Right lung (tissue), 5 donors: ENCODE measurements around the gene SYNGAP1. TPM values are rescaled to one million over a fixed set of nuclear protein-coding genes. Genes with fewer than 3 reads are reported as not detected.

Experiments
- DNase-seq, 2 donors: peaks; one replicate each; pipeline ENCODE4 v3.0.0-alpha.2; 2013
- polyA plus RNA-seq, 5 donors: library from polyadenylated mRNA; unstranded; fragments of 120-200 nt; gene quantifications; one replicate each; pipeline versions ENCODE4 v1.2.1 to v1.2.3, GENCODE V29; 2013; ENCODE audit warnings: inconsistent platforms in 1 of 5, low replicate concordance in 1 of 5; ENCODE audit not compliant: insufficient read length in 5 of 5, insufficient read depth in 1 of 5

The SYNGAP1 gene
- polyA plus RNA-seq, 5 donors, result 35.2 to 47.4 (median 44.8) TPM

DNA sequence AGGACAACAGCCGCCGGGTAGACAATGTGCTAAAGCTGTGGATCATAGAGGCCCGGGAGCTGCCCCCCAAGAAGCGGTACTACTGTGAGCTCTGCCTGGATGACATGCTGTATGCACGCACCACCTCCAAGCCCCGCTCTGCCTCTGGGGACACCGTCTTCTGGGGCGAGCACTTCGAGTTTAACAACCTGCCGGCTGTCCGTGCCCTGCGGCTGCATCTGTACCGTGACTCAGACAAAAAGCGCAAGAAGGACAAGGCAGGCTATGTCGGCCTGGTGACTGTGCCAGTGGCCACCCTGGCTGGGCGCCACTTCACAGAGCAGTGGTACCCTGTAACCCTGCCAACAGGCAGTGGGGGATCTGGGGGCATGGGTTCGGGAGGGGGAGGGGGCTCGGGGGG is 17.8 kb downstream of the SYNGAP1 start:
- no peak for DNase-seq

DNA sequence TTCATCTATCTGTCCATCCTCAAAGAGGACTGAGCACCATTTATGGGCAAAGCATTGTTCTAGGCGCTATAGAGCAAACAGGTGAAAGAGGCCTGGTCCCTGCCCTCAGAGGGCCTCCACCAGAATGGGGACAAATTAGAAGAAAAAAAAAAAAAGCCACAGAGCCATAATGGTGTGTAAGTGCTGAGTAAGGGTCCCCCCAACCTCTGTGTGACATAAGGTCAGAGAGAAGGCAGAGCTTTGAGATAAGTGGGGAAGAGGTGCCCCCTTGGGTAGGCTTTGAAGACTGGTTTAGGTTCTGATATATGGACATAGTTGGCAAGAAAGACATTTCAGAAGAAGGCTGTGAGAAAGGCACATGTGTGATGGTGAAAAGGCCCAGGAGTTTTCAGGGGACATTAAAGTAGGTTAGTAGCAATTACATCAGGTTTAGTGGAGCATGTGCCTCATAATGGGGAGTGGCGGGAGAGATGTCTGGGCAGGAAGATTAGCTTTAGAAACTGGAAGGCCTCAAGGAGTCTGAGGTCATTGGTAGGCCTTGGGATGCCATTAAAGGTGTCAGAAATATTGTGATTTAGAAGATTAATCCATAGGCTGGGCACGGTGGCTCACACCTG is 19.2 kb downstream of the SYNGAP1 start:
- no peak for DNase-seq

DNA sequence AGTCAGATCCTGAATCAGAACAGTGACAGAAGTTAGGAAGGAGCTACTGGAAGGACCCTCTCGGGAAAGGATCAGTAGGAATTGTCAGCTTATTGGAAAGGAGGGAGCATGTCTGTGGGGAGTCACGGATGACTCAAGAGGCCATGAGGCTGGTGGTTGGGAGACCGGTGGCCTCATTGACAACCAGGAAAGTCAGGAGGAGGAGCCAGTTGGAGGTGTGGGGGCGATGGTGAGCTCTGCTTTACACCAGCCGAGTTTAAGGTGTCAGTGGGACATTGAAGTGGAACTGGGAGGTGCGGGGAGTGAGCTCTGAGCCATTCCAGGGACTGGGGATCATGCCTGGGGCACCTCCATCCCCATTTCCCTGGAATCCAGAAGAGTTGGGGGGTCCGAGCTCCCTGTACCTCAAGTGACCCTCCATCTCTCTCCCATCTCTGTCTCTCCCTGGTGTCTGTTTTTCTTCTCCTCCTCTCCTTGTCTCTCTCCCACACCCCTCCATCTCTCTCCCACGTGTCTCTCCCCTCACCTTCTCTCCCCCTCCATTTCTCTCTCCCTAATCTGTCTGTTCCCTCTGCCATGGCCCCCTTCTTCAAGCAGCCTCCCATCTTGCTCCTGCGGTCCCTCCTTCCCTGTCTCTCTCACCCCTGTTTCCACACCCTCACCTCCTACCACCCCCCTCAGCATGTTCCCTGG is 20.2 kb downstream of the SYNGAP1 start:
- no peak for DNase-seq

GRCh38 chr6:33440649-33441309 is 20.9 kb downstream of the SYNGAP1 start:
- DNase-seq, result no peak

DNA sequence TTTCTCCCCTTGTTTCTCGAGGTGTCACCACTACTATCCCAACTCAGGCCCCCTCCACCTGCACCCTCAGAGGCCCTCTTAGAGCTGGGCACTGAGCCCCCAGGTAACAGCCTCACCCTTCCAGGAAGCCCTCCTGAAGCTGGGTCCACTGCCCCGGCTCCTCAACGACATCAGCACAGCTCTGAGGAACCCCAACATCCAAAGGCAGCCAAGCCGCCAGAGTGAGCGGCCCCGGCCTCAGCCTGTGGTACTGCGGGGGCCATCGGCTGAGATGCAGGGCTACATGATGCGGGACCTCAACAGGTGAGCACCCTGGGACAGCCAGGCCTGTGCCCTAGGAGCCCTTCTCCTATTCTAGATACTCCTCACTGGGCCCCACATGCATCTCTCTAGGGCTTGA is 21.6 kb downstream of the SYNGAP1 start:
- no peak for DNase-seq

DNA sequence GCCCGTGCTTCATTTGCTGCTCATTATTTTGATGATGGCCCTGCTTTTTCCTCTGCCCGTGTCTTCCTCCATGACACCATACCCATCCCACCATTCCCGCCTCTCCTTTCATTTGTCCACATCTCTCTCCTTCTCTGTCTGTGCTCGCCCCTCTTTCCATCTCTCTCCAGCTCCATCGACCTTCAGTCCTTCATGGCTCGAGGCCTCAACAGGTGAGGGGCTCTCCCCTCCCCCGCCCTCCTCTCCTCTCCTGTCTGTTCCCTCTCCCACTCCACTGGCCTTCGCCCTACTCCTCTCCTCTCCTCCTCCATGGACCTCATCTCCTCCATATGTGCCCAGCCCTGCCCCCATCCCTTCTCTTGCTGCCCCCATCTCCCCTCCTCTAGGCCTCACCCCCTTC is 22.4 kb downstream of the SYNGAP1 start:
- DNase-seq, result no peak

DNA sequence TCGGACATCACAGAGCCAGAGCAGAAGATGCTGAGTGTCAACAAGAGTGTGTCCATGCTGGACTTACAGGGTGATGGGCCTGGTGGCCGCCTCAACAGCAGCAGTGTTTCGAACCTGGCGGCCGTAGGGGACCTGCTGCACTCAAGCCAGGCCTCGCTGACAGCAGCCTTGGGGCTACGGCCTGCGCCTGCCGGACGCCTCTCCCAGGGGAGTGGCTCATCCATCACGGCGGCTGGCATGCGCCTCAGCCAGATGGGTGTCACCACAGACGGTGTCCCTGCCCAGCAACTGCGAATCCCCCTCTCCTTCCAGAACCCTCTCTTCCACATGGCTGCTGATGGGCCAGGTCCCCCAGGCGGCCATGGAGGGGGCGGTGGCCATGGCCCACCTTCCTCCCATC is 23.2 kb downstream of the SYNGAP1 start:
- no peak for DNase-seq

- no peak for DNase-seq
These were observed 24.0 kb downstream of the SYNGAP1 start for GRCh38 chr6:33443619-33444504.

DNA sequence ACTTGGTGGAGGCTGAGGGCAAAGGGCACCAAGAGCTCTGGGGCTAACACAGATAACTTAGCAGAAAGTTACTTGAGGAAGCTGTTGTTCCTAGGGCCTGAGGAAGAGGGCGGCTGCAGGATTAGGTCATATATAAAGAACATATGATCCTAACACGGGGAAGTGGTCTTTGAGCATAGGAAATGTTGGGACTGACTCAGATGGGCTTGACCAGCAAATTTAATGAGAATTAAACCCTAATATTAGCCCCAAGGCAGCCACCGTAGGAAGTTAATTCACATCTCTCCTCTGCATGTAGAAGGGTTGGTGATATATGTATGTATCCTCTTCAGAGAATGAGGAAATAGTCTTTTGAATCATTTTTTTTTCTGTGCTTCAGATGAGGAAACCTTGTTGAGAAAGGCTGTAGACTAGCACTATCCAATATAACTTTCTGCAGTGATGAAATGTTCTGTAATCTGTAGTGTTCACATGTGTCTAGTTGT is 25.3 kb downstream of the SYNGAP1 start:
- DNase-seq, result no peak

- DNase-seq, result no peak
These were observed 26.5 kb downstream of the SYNGAP1 start for GRCh38 chr6:33446356-33446755.

DNA sequence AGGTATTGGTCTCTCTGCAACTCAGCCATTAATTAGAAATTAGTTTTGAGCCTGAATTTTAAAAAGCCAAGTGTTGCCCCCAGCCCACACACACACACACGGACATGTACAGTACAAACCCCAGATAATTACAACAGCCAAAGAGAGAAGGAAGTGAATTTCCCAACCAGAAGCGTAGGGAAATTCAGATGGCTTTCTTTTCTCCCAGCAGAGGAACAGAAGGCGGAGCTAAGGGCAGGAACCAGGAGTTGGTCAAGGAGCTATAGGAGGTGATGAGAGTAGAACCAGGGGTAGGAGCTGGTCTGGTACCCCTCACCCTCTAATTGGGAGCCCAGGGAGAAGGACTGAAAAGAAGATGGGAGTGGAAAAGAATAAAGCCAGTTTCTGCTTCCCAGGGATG is 30.6 kb downstream of the SYNGAP1 start:
- no peak for DNase-seq

DNA sequence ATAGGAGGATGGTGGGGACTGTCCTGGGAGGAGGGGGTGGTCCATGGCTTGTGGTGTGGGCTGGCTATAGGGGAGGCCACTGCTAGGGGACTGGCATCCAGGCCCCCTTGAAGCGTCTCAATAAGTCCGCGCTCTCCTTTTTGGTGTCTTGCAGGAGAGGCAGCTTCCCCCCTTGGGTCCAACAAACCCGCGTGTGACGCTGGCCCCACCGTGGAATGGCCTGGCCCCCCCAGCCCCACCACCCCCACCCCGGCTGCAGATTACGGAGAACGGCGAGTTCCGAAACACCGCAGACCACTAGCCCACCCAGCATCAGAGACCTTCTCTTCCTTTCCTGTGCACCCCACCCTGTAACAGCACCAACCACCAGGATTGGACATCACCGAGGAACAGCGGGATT is 31.7 kb downstream of the SYNGAP1 start:
- DNase-seq, result no peak

- DNase-seq, result no peak
These were observed 32.6 kb downstream of the SYNGAP1 start for GRCh38 chr6:33452496-33452895.

DNA sequence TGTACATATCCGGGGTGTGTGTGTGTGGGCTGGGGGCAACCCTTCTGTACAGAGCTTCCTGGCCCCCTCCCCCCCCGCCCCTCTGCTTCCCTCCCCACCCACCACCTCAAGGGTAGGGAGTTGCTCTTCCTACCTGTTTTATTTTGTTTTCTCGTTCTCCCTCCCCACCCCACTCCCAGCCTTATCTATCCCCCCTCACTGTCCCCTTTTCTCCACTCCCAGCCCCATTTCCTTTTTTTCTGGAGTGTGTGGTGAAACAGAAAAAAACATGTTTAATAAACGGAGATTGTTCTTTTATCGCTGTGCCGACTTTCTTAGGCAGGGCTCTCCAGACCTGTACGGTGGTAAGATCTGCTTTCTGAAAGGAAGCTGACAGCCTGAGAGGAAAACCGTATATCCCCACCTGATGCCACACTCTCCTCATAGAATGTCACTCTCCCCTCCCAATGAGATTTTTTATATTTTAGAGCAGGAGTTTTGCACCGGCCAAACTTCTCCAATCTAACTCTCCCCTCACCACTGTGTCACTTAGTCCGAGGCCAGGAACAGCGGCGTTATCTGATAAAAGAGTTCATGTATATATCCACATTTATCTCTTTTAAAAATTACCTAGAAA is 33.6 kb downstream of the SYNGAP1 start:
- no peak for DNase-seq

GRCh38 chr6:33454009-33454946 is 34.4 kb downstream of the SYNGAP1 start, which contains the start of gene ZBTB9:
ZBTB9 (plus strand) TSS chr6:33454576; CDS start chr6:33455101, 525 bp downstream.
- DNase-seq, result peak; percentile 94 to 95

DNA sequence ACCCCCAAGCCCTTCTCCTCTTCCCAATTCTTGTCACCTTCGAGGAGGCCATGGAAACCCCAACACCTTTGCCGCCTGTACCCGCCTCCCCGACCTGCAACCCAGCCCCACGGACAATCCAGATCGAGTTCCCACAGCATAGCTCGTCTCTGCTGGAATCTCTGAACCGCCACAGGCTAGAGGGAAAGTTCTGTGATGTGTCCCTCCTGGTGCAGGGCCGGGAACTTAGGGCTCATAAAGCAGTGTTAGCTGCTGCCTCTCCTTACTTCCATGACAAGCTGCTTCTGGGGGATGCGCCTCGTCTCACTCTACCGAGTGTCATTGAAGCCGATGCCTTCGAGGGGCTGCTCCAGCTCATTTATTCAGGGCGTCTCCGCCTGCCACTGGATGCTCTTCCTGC is 35.2 kb downstream of the SYNGAP1 start:
- DNase-seq, result no peak

- DNase-seq, result no peak
These were observed 36.3 kb downstream of the SYNGAP1 start for GRCh38 chr6:33456156-33456555.

GRCh38 chr6:33458676-33459075 is 38.8 kb downstream of the SYNGAP1 start:
- DNase-seq, result no peak

DNA sequence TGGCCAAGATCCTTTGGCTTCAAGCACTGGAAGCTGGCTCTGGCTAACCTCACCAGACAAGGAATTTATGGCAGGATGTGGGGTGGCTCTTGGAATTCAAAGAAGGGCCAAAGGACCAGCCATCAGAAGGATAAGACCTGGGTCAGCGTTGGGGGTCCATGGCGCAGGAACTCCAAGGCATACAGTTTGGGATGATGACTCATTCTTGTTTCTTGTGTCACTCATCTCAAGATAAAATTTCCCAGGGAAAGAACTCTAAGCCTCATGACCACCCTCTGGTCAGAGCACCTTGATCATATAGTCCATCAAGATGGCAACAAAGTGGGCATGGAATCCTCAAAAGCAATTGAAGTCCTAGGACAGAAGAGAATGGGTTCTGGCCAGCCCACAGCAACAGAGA is 39.4 kb downstream of the SYNGAP1 start:
- DNase-seq, result no peak

DNA sequence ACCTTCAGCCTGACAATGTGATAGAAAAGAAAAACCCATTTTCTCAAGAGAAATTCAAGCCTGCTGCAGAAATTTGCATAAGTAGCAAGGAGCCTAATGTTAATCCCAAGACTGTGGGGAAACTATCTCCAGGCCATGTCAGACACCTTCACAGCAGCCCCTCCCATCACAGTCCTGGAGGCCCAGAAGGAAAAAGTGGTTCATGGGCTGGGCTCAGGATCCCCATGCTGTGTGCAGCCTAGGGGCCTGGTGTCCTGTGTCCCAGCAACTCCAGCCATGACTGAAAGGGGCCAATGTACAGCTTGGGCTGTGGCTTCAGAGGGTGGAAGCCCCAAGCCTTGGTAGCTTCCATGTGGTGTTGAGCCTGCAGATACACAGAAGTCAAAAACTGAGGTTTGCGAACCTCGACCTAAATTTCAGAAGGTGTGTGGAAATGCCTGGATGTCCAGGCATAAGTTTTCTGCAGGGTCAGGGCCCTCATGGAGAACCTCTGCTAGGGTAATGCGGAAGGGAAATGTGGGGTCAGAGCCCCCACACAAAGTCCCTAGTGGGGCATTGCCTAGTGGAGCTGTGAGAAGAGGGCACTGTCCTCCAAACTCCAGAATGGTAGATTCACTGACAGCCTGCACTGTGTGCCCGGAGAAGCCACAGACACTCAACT is 46.3 kb downstream of the SYNGAP1 start:
- DNase-seq, result no peak
